GM12892 (cell line): ENCODE results near the gene PEAR1.

Experiments
- DNase-seq: peaks from one replicate; pipeline ENCODE4 v3.0.0; 2011; ENCODE audit not compliant: insufficient read length
- FAIRE-seq: peaks from 2 replicates; lab custom pipeline; 2011; peaks lifted over from hg19 to GRCh38; lab: Jason Lieb, UNC
- POLR2A ChIP-seq: IDR thresholded peaks from 2 replicates; pipeline ENCODE4 v1.6.1; 2011; ENCODE audit warnings: low read depth, low read length, control low read depth
- POLR2AphosphoS5 ChIP-seq: IDR thresholded peaks from 2 replicates; pipeline ENCODE4 v1.6.1; 2011; ENCODE audit warnings: low read depth, low read length, control low read depth
- TAF1 ChIP-seq: IDR thresholded peaks from 2 replicates; pipeline ENCODE4 v1.6.1; 2011; ENCODE audit warnings: low read depth, mild to moderate bottlenecking, control low read depth, low read length, borderline replicate concordance

The PEAR1 gene

GRCh38 chr1:156899956-156900718, 6.6 kb downstream of the PEAR1 start:
- no peak for FAIRE-seq
- TF ChIP-seq POLR2A, result no peak
- TF ChIP-seq TAF1, result no peak
- TF ChIP-seq POLR2AphosphoS5, result no peak
- no peak for DNase-seq

- DNase-seq (no peak), FAIRE-seq (no peak)
- TF ChIP-seq TAF1 (no peak), POLR2A (no peak), POLR2AphosphoS5 (no peak)
Observed at GRCh38 chr1:156900896-156901589, 7.5 kb downstream of the PEAR1 start.

GRCh38 chr1:156901590-156901900, 8.0 kb downstream of the PEAR1 start:
- no peak for DNase-seq
- no peak for FAIRE-seq
- TF ChIP-seq TAF1, result no peak
- TF ChIP-seq POLR2AphosphoS5, result no peak
- TF ChIP-seq POLR2A, result no peak

GRCh38 chr1:156901966-156902915, 8.7 kb downstream of the PEAR1 start:
- no peak for FAIRE-seq

GRCh38 chr1:156903328-156904091, 10.0 kb downstream of the PEAR1 start:
- FAIRE-seq (no peak), DNase-seq (no peak)
- TF ChIP-seq TAF1 (no peak), POLR2A (no peak), POLR2AphosphoS5 (no peak)

More at GRCh38 chr1:156901966-156902915, 8.7 kb downstream of the PEAR1 start:
- no peak for DNase-seq
- no peak for TF ChIP-seq POLR2A
- no peak for TF ChIP-seq POLR2AphosphoS5

- no peak for DNase-seq
- TF ChIP-seq TAF1 (no peak), POLR2A (no peak), POLR2AphosphoS5 (no peak)
- no peak for FAIRE-seq
Observed at GRCh38 chr1:156904187-156904959, 10.9 kb downstream of the PEAR1 start.

GRCh38 chr1:156905176-156905575, 11.7 kb downstream of the PEAR1 start:
- no peak for FAIRE-seq
- no peak for TF ChIP-seq POLR2AphosphoS5
- TF ChIP-seq TAF1, result no peak
- no peak for TF ChIP-seq POLR2A

GRCh38 chr1:156905651-156906050, 12.1 kb downstream of the PEAR1 start:
- no peak for FAIRE-seq
- no peak for DNase-seq
- TF ChIP-seq POLR2A (no peak), TAF1 (no peak), POLR2AphosphoS5 (no peak)

More at GRCh38 chr1:156905176-156905575, 11.7 kb downstream of the PEAR1 start:
- DNase-seq, result no peak

GRCh38 chr1:156906206-156906906, 12.8 kb downstream of the PEAR1 start:
- DNase-seq, result no peak
- TF ChIP-seq TAF1, result no peak
- no peak for TF ChIP-seq POLR2AphosphoS5
- TF ChIP-seq POLR2A, result no peak
- no peak for FAIRE-seq

- no peak for TF ChIP-seq TAF1
- no peak for TF ChIP-seq POLR2A
- TF ChIP-seq POLR2AphosphoS5, result no peak
- FAIRE-seq, result no peak
- DNase-seq, result no peak
Observed at GRCh38 chr1:156908541-156908940, 15.0 kb downstream of the PEAR1 start.
